A549 treated with RU486 at 1 μM for 4 hours (cell line): Measurements from ENCODE around the gene BMPER. TPM values are rescaled to one million over a fixed set of nuclear protein-coding genes. Genes with fewer than 3 reads are reported as not detected.

Source experiments
- total RNA-seq: library from RNA; stranded (reverse); fragments of 200-300 nt; extraction: Qiagen RNA extraction; gene quantifications from 5 replicates; pipeline ENCODE4 v1.2.3, GENCODE V29; 2022; ENCODE audit warnings: low read depth

The BMPER gene
- total RNA-seq: 6.3 to 8.6 TPM (median 7.3 TPM) in 5 replicates

DNA sequence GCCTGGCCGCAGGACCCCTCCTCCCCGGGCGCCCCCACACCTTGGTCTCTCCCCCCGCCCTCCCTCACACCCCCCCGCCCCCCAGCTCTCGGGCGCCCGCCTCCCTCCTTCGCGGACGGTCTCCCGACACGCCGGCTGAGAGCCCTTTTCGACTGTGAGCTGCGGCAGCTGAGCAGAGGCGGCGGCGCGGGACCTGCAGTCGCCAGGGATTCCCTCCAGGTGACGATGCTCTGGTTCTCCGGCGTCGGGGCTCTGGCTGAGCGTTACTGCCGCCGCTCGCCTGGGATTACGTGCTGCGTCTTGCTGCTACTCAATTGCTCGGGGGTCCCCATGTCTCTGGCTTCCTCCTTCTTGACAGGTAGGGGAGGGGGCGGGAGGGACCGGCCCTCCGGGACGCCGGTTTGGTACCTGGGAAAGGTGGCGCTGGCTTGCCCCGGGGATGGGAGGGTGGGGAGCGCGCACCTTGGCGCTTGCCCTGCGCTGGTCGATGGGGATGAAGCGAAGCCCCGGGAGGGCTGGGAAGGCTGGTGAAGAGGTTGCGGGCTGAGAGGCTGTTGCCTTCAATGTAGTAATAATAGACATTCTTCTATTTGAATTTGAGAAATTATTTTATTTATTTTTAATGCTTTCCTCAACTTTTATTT lies at the start of gene BMPER:
BMPER (plus strand) TSS at position 151 of the 644 bp plus-strand sequence; CDS start at position 226, 75 bp downstream.

